K562 (cell line): ENCODE measurements around the gene C4orf17. TPM values are rescaled to one million over a fixed set of nuclear protein-coding genes. Genes with fewer than 3 reads are reported as not detected.

Experiments used
- ATAC-seq: fragments of 200-7000 bp; cut with Tn5 transposase; 3 replicates; pipeline ENCODE4 v1.9.1; 2020; ENCODE audit warnings: moderate library complexity
- BruUV-seq: library from RNA; stranded (reverse); fragments of 400-500 nt; replicated peaks from 2 replicates; lab custom pipeline; 2021; lab: Mats Ljungman, UMichigan
- CTCF ChIA-PET: fragments of 300-600 bp; formaldehyde crosslinking; extraction: SDS; loops from one replicate; lab custom pipeline; 2021; ENCODE audit warnings: low intra/inter-chr PET ratio; lab: Yijun Ruan, JAX
- POLR2A ChIA-PET: fragments of 300-600, 350-650 bp; sonication (Branson Sonifier 250); formaldehyde crosslinking; extraction: SDS; loops from one replicate; lab custom pipeline; 2021; ENCODE audit warnings: antibody characterized with exemption, inconsistent platforms; lab: Yijun Ruan, JAX
- DNase-seq, 4 experiments: peaks; one replicate each; pipeline versions ENCODE4 v3.0.0 to v3.0.0-alpha.2; 2011 to 2018; ENCODE audit warnings: low spot score in 3 of 4, mixed read lengths in 3 of 4; ENCODE audit errors: extremely low read depth in 1 of 4
- FAIRE-seq: peaks from 2 replicates; lab custom pipeline; 2011; peaks lifted over from hg19 to GRCh38; lab: Jason Lieb, UNC
- H2AFZ ChIP-seq: 2 replicates; pipeline ENCODE4 v1.6.0; 2011; ENCODE audit warnings: low read depth, low read length, control low read depth, inconsistent platforms
- H3K27ac ChIP-seq: fragments of 200-600 bp; 3 replicates; pipeline ENCODE4 v1.8.0; 2011; ENCODE audit warnings: low read depth, mild to moderate bottlenecking, control low read depth, inconsistent platforms, low read length, moderate library complexity, mixed read lengths; ENCODE audit errors: extremely low read depth
- H3K27me3 ChIP-seq, 2 experiments: fragments of 300-600 bp in 1 of 2; 2 replicates in 1 of 2; 3 replicates in 1 of 2; pipeline versions ENCODE4 v1.6.0 to v1.8.0; 2011; ENCODE audit warnings: inconsistent platforms in 2 of 2, low read length in 2 of 2, mild to moderate bottlenecking in 1 of 2, mixed read lengths in 1 of 2, moderate library complexity in 1 of 2; ENCODE audit not compliant: control insufficient read depth in 2 of 2, insufficient read depth in 2 of 2
- H3K36me3 ChIP-seq: fragments of 300-600 bp; 3 replicates; pipeline ENCODE4 v1.8.0; 2011; ENCODE audit warnings: mild to moderate bottlenecking, low read length, inconsistent platforms; ENCODE audit not compliant: control insufficient read depth, insufficient read depth
- H3K4me1 ChIP-seq, 2 experiments: fragments of 200-600 bp in 1 of 2; replicated peaks in 1 of 2; 2 replicates in 1 of 2; 3 replicates in 1 of 2; pipeline versions ENCODE4 v1.5.1 to v1.8.0; 2011; ENCODE audit warnings: inconsistent platforms in 2 of 2, low read length in 2 of 2, mild to moderate bottlenecking in 1 of 2, mixed read lengths in 1 of 2, moderate library complexity in 1 of 2; ENCODE audit not compliant: control insufficient read depth in 2 of 2, insufficient read depth in 2 of 2
- H3K4me2 ChIP-seq: 2 replicates; pipeline ENCODE4 v1.6.1; 2011; ENCODE audit warnings: low read length, control low read depth, inconsistent platforms, mixed read lengths; ENCODE audit not compliant: insufficient read depth
- H3K4me3 ChIP-seq: fragments of 200-600 bp; sonication (generic), shearing (Covaris generic); 2 replicates; pipeline ENCODE4 v1.5.1; 2016; ENCODE audit warnings: control low read depth, inconsistent platforms
- H3K79me2 ChIP-seq: fragments of 200-600 bp; 3 replicates; pipeline ENCODE4 v1.8.0; 2011; ENCODE audit warnings: low read length, inconsistent platforms; ENCODE audit not compliant: control insufficient read depth, insufficient read depth
- H3K9ac ChIP-seq, 2 experiments: 2 replicates each; pipeline versions ENCODE4 v1.6.0 to v1.6.1; 2011; ENCODE audit warnings: low read depth in 2 of 2, low read length in 2 of 2, control low read depth in 1 of 2, inconsistent platforms in 1 of 2, mild to moderate bottlenecking in 1 of 2, mixed read lengths in 1 of 2; ENCODE audit not compliant: insufficient read depth in 1 of 2
- H3K9me1 ChIP-seq: one replicate; pipeline ENCODE4 v1.6.0; 2011; ENCODE audit warnings: inconsistent platforms, mild to moderate bottlenecking, low read length, moderate library complexity; ENCODE audit not compliant: control insufficient read depth, insufficient read depth
- H3K9me3 ChIP-seq: replicated peaks from 2 replicates; pipeline ENCODE4 v1.5.1; 2011; ENCODE audit warnings: low read depth, low read length, inconsistent platforms; ENCODE audit not compliant: control insufficient read depth, insufficient read depth
- H4K20me1 ChIP-seq: replicated peaks from 2 replicates; pipeline ENCODE4 v1.6.1; 2011; ENCODE audit warnings: low read length, inconsistent platforms, mixed read lengths; ENCODE audit not compliant: control insufficient read depth, insufficient read depth
- CHCHD3 ChIP-seq: fragments of 250-450 bp; sonication (Bioruptor Pico); IDR thresholded peaks from 2 replicates; pipeline ENCODE4 v2.1.2; 2022; ENCODE audit warnings: mild to moderate bottlenecking
- CXXC5 ChIP-seq: fragments of 250-450 bp; sonication (Bioruptor Pico); IDR thresholded peaks from 2 replicates; pipeline ENCODE4 v1.8.0; 2022; ENCODE audit warnings: inconsistent platforms, mild to moderate bottlenecking, moderate library complexity
- NFATC3 ChIP-seq: fragments of 450-650 bp; IDR thresholded peaks from 2 replicates; pipeline ENCODE4 v1.6.1; 2017; ENCODE audit warnings: mild to moderate bottlenecking
- POLR2AphosphoS2 ChIP-seq: IDR thresholded peaks from 2 replicates; pipeline ENCODE4 v1.6.1; 2012; ENCODE audit warnings: low read length, improper control_type of control experiment
- PPARD ChIP-seq: fragments of 250-450 bp; sonication (Bioruptor Pico); IDR thresholded peaks from 2 replicates; pipeline ENCODE4 v1.8.0; 2022; ENCODE audit warnings: inconsistent platforms, mild to moderate bottlenecking, moderate library complexity
- PTTG1 ChIP-seq: fragments of 450-650 bp; IDR thresholded peaks from 2 replicates; pipeline ENCODE4 v1.6.1; 2016; ENCODE audit warnings: low read depth, mild to moderate bottlenecking, missing genetic modification characterization, missing compliant biosample characterization
- SREBF1 ChIP-seq: fragments of 150-350 bp; IDR thresholded peaks from 2 replicates; pipeline ENCODE4 v1.6.1; 2014; ENCODE audit warnings: antibody characterized with exemption, low read depth, low read length, borderline replicate concordance
- SRF ChIP-seq, 2 experiments: fragments of 250-450, 450-650 bp in 1 of 2; sonication (Bioruptor Pico) in 1 of 2; sonication (generic) in 1 of 2; formaldehyde crosslinking; IDR thresholded peaks; 2 replicates each; pipeline versions ENCODE4 v1.5.0 to v1.5.1; 2020 to 2022; ENCODE audit warnings: mild to moderate bottlenecking in 1 of 2, missing genetic modification reagents in 1 of 2
- U2AF2 ChIP-seq: fragments of 200-400 bp; formaldehyde crosslinking; optimal IDR thresholded peaks from 2 replicates; pipeline ENCODE3; 2017; ENCODE audit warnings: low read depth, mild to moderate bottlenecking, low read length
- ZNF75A ChIP-seq: fragments of 450-650 bp; formaldehyde crosslinking; IDR thresholded peaks from 2 replicates; pipeline ENCODE4 v1.4.0; 2020; ENCODE audit warnings: mild to moderate bottlenecking
- WGBS: fragments of 100-300 bp; shearing (Covaris generic); methylation state at CpG from one replicate; pipeline ENCODE4 v1.1.6; 2016; ENCODE audit warnings: low coverage, mixed read lengths; ENCODE audit not compliant: insufficient coverage; ENCODE audit errors: missing lambda C conversion rate; 5-methylcytosine and 5-hydroxymethylcytosine counted together
- in situ Hi-C: fragments of 300-500 bp; cut with MboI; formaldehyde crosslinking; loops from 4 replicates; pipeline ENCODE4 v1.15.0; 2018; ENCODE audit warnings: inconsistent platforms, mixed read lengths
- intact Hi-C: fragments of 100-400 bp; cut with micrococcal nuclease; formaldehyde crosslinking; loops from 2 replicates; pipeline ENCODE4 v1.14.2; 2022
- polyA plus RNA-seq, 8 experiments: library from polyadenylated mRNA; depleted of rRNA in 4 of 8; stranded (reverse) in 5 of 8; unstranded in 3 of 8; fragments of >200 nt; fragmentation: Nextera tagmentation in 2 of 8; fragmentation: Illumina TruSeq in 1 of 8; extraction: Ambion mirVana in 2 of 8; extraction: Trizol in 1 of 8; gene quantifications; 2 replicates each; pipeline versions ENCODE4 v1.2.1 to v1.2.3, GENCODE V29; 2011 to 2014; ENCODE audit warnings: inconsistent platforms in 1 of 8, missing spikeins in 1 of 8
- total RNA-seq, 7 experiments: library from RNA; depleted of rRNA in 6 of 7; stranded (reverse); fragments of >200 nt in 6 of 7; fragmentation: Illumina TruSeq in 2 of 7; extraction: Trizol in 2 of 7; gene quantifications; 2 replicates each; pipeline versions ENCODE4 v1.2.1 to v1.2.3, GENCODE V29; 2011 to 2021; ENCODE audit warnings: low replicate concordance in 1 of 7
- TF ChIP-seq, protein P1 (sequence below): fragments of 450-650 bp; IDR thresholded peaks from 2 replicates; pipeline ENCODE4 v1.6.1; 2018; ENCODE audit not compliant: partially characterized antibody

C4orf17 gene
- total and polyA plus RNA-seq, 9 of the 15 experiments (the other 6 are each of a cell fraction or from before 2014, with no cell fraction given), result not detected

DNA sequence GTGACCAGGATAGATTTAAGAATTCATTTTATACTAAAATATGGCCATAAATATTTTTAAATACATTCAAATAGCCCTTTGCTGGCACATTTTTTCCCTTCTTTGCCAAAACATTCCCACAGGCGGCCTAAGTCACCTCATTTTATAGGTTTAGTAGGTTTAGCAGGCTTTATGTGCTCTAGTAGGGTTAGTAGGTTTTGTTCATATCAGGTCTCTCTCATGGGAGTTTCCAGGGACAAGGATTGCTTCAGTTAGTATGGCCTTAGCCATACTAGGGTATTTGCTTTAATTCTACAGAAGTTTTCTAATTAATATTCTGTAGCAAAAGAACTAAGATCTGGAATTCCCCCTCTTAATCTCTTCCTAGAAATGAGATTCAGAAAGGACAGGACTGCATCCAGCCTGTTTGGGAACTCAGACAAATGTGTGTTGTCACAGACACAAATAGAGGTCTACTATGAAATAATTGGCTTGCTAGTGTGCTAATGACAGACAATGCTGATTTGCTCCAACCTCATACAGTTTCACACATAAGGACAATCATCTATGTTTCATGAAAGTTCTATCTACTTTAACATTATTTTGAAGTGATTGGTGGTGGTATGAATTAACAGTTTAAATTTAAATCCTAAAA lies 63.0 kb downstream of the C4orf17 start:
- Histone ChIP-seq H2AFZ (no peak overlapping the region), H3K9ac (no peak overlapping the region), H3K36me3 (no peaks in the 10 kb centered on the region), H3K4me3 (no peak overlapping the region), H4K20me1 (no peaks in the 10 kb centered on the region), H3K27ac (no peak overlapping the region), H3K9me1 (no peaks in the 10 kb centered on the region), H3K4me1 (no peaks in the 10 kb centered on the region), H3K9me3 (no peaks in the 10 kb centered on the region), H3K79me2 (no peaks in the 10 kb centered on the region), H3K4me2 (no peak overlapping the region), H3K27me3 (no peaks in the 10 kb centered on the region; a peak in 1 of 5 replicates)
- ATAC-seq (no peak), FAIRE-seq (no peak), DNase-seq (no peak)
- CTCF ChIA-PET, result no interaction called here
- WGBS, result 0% methylated on average over 1 of the region's 1 CpG
- TF ChIP-seq NFATC3 (no peak), SRF (CRISPR knock-in tag; IDR thresholded peaks at IDR 0.05) (no peak), ZNF75A (no peak), SREBF1 (no peak), PTTG1 (tag) (no peak), CHCHD3 (CRISPR knock-in tag) (no peak), PPARD (CRISPR knock-in tag) (no peak), CXXC5 (CRISPR knock-in tag) (no peak), POLR2AphosphoS2 (no peak), U2AF2 (no peak)
- TF ChIP-seq, protein P1, sequence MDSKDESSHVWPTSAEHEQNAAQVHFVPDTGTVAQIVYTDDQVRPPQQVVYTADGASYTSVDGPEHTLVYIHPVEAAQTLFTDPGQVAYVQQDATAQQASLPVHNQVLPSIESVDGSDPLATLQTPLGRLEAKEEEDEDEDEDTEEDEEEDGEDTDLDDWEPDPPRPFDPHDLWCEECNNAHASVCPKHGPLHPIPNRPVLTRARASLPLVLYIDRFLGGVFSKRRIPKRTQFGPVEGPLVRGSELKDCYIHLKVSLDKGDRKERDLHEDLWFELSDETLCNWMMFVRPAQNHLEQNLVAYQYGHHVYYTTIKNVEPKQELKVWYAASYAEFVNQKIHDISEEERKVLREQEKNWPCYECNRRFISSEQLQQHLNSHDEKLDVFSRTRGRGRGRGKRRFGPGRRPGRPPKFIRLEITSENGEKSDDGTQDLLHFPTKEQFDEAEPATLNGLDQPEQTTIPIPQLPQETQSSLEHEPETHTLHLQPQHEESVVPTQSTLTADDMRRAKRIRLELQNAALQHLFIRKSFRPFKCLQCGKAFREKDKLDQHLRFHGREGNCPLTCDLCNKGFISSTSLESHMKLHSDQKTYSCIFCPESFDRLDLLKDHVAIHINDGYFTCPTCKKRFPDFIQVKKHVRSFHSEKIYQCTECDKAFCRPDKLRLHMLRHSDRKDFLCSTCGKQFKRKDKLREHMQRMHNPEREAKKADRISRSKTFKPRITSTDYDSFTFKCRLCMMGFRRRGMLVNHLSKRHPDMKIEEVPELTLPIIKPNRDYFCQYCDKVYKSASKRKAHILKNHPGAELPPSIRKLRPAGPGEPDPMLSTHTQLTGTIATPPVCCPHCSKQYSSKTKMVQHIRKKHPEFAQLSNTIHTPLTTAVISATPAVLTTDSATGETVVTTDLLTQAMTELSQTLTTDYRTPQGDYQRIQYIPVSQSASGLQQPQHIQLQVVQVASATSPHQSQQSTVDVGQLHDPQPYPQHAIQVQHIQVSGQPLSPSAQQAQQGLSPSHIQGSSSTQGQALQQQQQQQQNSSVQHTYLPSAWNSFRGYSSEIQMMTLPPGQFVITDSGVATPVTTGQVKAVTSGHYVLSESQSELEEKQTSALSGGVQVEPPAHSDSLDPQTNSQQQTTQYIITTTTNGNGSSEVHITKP, result no peak
- intact Hi-C loops, result no loop called here
- no TSS peak for BruUV-seq
- POLR2A ChIA-PET, result no interaction called here
- in situ Hi-C loops, result no loop called here
